ENCODE results near the gene SRBD1. TPM values are rescaled to one million over a fixed set of nuclear protein-coding genes. Genes with fewer than 3 reads are reported as not detected.

The SRBD1 gene
- total RNA-seq, 1 experiment from 2014 or later = 22.8 TPM

GRCh38 chr2:45625824-45626223 is 14.8 kb upstream of the SRBD1 start (continued):
- no peak for TF ChIP-seq ARID4B (CRISPR knock-in tag; IDR thresholded peaks at IDR 0.05; ENCODE audit: borderline replicate concordance)
- no peak for TF ChIP-seq STAT6 (CRISPR knock-in tag; conservative IDR thresholded peaks at IDR 0.05; ENCODE audit: low read depth)
- TF ChIP-seq JUN (CRISPR knock-in tag; IDR thresholded peaks at IDR 0.05) = no peak
- TF ChIP-seq GTF2I (CRISPR knock-in tag; conservative IDR thresholded peaks at IDR 0.05) = no peak
- TF ChIP-seq ZNF263 (CRISPR knock-in tag; IDR thresholded peaks at IDR 0.05; ENCODE audit: low read depth) = no peak
- no peak for TF ChIP-seq HMGXB4 (CRISPR knock-in tag; IDR thresholded peaks at IDR 0.05)
- TF ChIP-seq FOXK1 (CRISPR knock-in tag; IDR thresholded peaks at IDR 0.05) = no peak
- no peak for TF ChIP-seq NR1H2 (CRISPR knock-in tag; IDR thresholded peaks at IDR 0.05)
- TF ChIP-seq ZNF138 (CRISPR knock-in tag; conservative IDR thresholded peaks at IDR 0.05) = no peak
- no peak for TF ChIP-seq ZMAT4 (CRISPR knock-in tag; IDR thresholded peaks at IDR 0.05)
- no peak for TF ChIP-seq NFE2L1 (CRISPR knock-in tag; IDR thresholded peaks at IDR 0.05)
- no peak for TF ChIP-seq ESRRA (CRISPR knock-in tag; IDR thresholded peaks at IDR 0.05; ENCODE audit: borderline replicate concordance)
- TF ChIP-seq CDX4 (CRISPR knock-in tag; IDR thresholded peaks at IDR 0.05; ENCODE audit: borderline replicate concordance) = no peak
- TF ChIP-seq OVOL2 (CRISPR knock-in tag; IDR thresholded peaks at IDR 0.05; ENCODE audit: borderline replicate concordance) = no peak

- Mint-ChIP-seq H3K36me3 (no peaks in the 10 kb centered on the region), H3K4me1 (no peaks in the 10 kb centered on the region), H3K9me3 (no peaks in the 10 kb centered on the region), H3K27ac (no peak overlapping the region), H3K4me3 (no peak overlapping the region), H3K27me3 (ENCODE audit: low read depth) (no peaks in the 10 kb centered on the region)
- ChIA-PET CTCF (no interaction called here), POLR2A (no interaction called here)
- TF ChIP-seq E2F5 (CRISPR knock-in tag; IDR thresholded peaks at IDR 0.05) (no peak), EMX1 (CRISPR knock-in tag; IDR thresholded peaks at IDR 0.05) (no peak), HMGXB4 (CRISPR knock-in tag; IDR thresholded peaks at IDR 0.05) (no peak), IRF2 (CRISPR knock-in tag; IDR thresholded peaks at IDR 0.05; ENCODE audit: borderline replicate concordance, low read depth) (no peak), NFE2L1 (CRISPR knock-in tag; IDR thresholded peaks at IDR 0.05) (no peak)
- ATAC-seq (no peak), DNase-seq (ENCODE audit: low spot score) (no peak)
These were observed 12.0 kb upstream of the SRBD1 start for GRCh38 chr2:45623098-45623497.

All from WTC11 (cell line).